Mesenchymal stem cell (in vitro differentiated cells and primary cell): Measurements from ENCODE around the gene CASKIN2.

ENCODE experiments used
- DNase-seq: peaks from one replicate; pipeline ENCODE4 v3.0.0-alpha.2; 2013
- H2AFZ ChIP-seq: one replicate; pipeline ENCODE4 v1.6.1; 2013; ENCODE audit warnings: low read depth, mild to moderate bottlenecking, control low read depth, inconsistent platforms, low read length, moderate library complexity
- H2AK5ac ChIP-seq: 2 replicates; pipeline ENCODE4 v1.6.1; 2013; ENCODE audit warnings: low read length, moderate library complexity, mild to moderate bottlenecking, inconsistent platforms; ENCODE audit not compliant: severe bottlenecking
- H2BK120ac ChIP-seq: one replicate; pipeline ENCODE4 v1.6.1; 2013; ENCODE audit warnings: low read depth, mild to moderate bottlenecking, inconsistent platforms, low read length, moderate library complexity
- H2BK12ac ChIP-seq, 2 experiments: one replicate each; pipeline ENCODE4 v1.6.1; 2013; ENCODE audit warnings: inconsistent platforms in 2 of 2, low read length in 2 of 2, mild to moderate bottlenecking in 2 of 2, moderate library complexity in 2 of 2, control low read depth in 1 of 2
- H2BK15ac ChIP-seq: one replicate; pipeline ENCODE4 v1.6.1; 2013; ENCODE audit warnings: mild to moderate bottlenecking, low read depth, inconsistent platforms; ENCODE audit not compliant: poor library complexity, severe bottlenecking
- H2BK5ac ChIP-seq: 2 replicates; pipeline ENCODE4 v1.6.1; 2013; ENCODE audit warnings: low read depth, mild to moderate bottlenecking, low read length, control low read depth, inconsistent platforms; ENCODE audit not compliant: poor library complexity, severe bottlenecking
- H3K14ac ChIP-seq, 2 experiments: one replicate each; pipeline ENCODE4 v1.6.1; 2013; ENCODE audit warnings: inconsistent platforms in 2 of 2, low read length in 2 of 2, control low read depth in 1 of 2, mild to moderate bottlenecking in 1 of 2, moderate library complexity in 1 of 2
- H3K18ac ChIP-seq, 2 experiments: one replicate each; pipeline ENCODE4 v1.6.1; 2013; ENCODE audit warnings: inconsistent platforms in 2 of 2, low read length in 2 of 2, control low read depth in 1 of 2, low read depth in 1 of 2, mild to moderate bottlenecking in 1 of 2
- H3K23ac ChIP-seq, 2 experiments: one replicate each; pipeline ENCODE4 v1.6.1; 2013; ENCODE audit warnings: inconsistent platforms in 2 of 2, low read length in 2 of 2, mild to moderate bottlenecking in 2 of 2, moderate library complexity in 2 of 2, control low read depth in 1 of 2
- H3K27ac ChIP-seq: 2 replicates; pipeline ENCODE4 v1.5.1; 2013; ENCODE audit warnings: mild to moderate bottlenecking, moderate library complexity, low read length, control low read depth, inconsistent platforms; ENCODE audit not compliant: poor library complexity, severe bottlenecking
- H3K27me3 ChIP-seq, 2 experiments: 2 replicates each; pipeline versions ENCODE4 v1.6.1 to v1.7.0; 2013; ENCODE audit warnings: low read length in 2 of 2, mild to moderate bottlenecking in 2 of 2, moderate library complexity in 2 of 2, control low read depth in 1 of 2, inconsistent platforms in 1 of 2; ENCODE audit not compliant: control insufficient read depth in 1 of 2, insufficient read depth in 1 of 2
- H3K36me3 ChIP-seq, 2 experiments: 2 replicates each; pipeline versions ENCODE4 v1.6.1 to v1.7.0; 2013; ENCODE audit warnings: low read length in 2 of 2, control low read depth in 1 of 2, inconsistent platforms in 1 of 2, low read depth in 1 of 2, mild to moderate bottlenecking in 1 of 2; ENCODE audit not compliant: insufficient read depth in 2 of 2, control insufficient read depth in 1 of 2
- H3K4ac ChIP-seq, 2 experiments: one replicate each; pipeline ENCODE4 v1.6.1; 2013; ENCODE audit warnings: inconsistent platforms in 2 of 2, low read length in 2 of 2, mild to moderate bottlenecking in 2 of 2, moderate library complexity in 2 of 2, control low read depth in 1 of 2, low read depth in 1 of 2
- H3K4me1 ChIP-seq: 2 replicates; pipeline ENCODE4 v1.6.1; 2013; ENCODE audit warnings: low read depth, low read length, control low read depth; ENCODE audit not compliant: control insufficient read depth, insufficient read depth
- H3K4me2 ChIP-seq: 2 replicates; pipeline ENCODE4 v1.6.1; 2013; ENCODE audit warnings: low read length, mild to moderate bottlenecking, inconsistent platforms; ENCODE audit not compliant: poor library complexity, severe bottlenecking
- H3K4me3 ChIP-seq, 2 experiments: 2 replicates each; pipeline versions ENCODE4 v1.5.1 to v1.7.0; 2013; ENCODE audit warnings: low read length in 2 of 2, mild to moderate bottlenecking in 2 of 2, control low read depth in 1 of 2, low read depth in 1 of 2; ENCODE audit not compliant: insufficient read depth in 1 of 2
- H3K79me1 ChIP-seq: replicated peaks from 2 replicates; pipeline ENCODE4 v1.6.1; 2013; ENCODE audit warnings: mild to moderate bottlenecking, control low read depth, low read length, inconsistent platforms; ENCODE audit not compliant: poor library complexity, severe bottlenecking
- H3K9ac ChIP-seq: 2 replicates; pipeline ENCODE4 v1.7.0; 2013; ENCODE audit warnings: mild to moderate bottlenecking, low read length, moderate library complexity
- H3K9me3 ChIP-seq: 2 replicates; pipeline ENCODE4 v1.7.0; 2013; ENCODE audit warnings: mild to moderate bottlenecking, low read length; ENCODE audit not compliant: control insufficient read depth
- H4K8ac ChIP-seq: one replicate; pipeline ENCODE4 v1.6.1; 2013; ENCODE audit warnings: inconsistent platforms, mild to moderate bottlenecking, low read length, moderate library complexity
- H4K91ac ChIP-seq: one replicate; pipeline ENCODE4 v1.6.1; 2013; ENCODE audit warnings: mild to moderate bottlenecking, low read length, inconsistent platforms
- WGBS: methylation state at CpG from one replicate; pipeline ENCODE4 v1.1.7; 2013; ENCODE audit warnings: mixed read lengths; 5-methylcytosine and 5-hydroxymethylcytosine counted together

The CASKIN2 gene

DNA sequence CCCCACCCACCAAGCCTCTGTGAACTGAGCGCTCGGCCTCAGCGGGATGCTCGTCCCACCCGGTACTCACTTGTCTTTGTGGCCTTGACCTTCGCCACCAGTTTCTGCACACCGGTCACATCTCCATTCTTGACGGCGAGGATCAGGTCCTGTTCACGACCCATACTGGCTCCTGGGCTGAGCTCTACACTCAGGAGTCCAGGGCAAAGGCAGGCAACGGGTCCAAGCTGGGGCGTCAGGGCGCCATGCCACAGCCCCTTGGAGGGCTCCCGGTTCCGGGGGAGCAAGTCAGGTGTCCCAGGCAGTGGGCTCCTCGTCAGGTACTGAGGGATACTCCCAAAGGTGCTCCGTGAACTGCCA is 1.7 kb downstream of the CASKIN2 start:
- no peak overlapping the region for H3K23ac ChIP-seq
- no peak for DNase-seq

DNA sequence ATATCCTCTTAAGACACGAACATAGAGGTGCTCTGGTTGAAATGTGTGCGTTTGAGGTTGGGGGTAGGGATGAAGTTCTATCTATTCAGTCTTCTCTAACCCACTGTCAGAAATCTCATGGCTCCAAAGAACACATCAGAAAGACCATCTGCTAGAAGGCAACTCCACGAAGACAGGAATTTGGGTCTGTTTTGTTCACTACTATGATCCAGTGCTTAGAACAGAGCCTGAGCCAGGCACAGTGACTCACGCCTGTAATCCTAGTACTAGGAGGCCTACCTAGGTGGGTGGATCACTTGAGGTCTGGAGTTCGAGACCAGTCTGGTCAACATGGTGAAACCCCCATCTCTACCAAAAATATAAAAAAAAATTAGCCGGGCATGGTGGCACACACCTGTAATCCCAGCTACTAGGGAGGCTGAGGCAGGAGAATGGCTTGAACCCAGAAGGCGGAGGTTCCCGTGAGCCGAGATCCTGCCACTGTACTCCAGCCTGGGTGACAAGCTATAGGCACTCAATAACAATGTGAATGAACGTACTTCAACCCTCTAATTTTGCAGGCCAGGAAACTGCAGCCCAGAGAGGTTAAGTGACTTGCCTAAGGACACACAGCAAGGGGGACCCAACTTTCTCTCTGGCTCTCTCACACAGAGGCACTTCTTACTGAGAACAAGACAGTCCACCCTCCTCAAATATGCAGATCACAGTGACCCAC is 2.3 kb downstream of the CASKIN2 start:
- Histone ChIP-seq H3K79me1 (peaks cover 48% of the 10 kb centered on the region), H3K14ac (no peak overlapping the region), H2BK15ac (no peak overlapping the region), H4K8ac (no peak overlapping the region), H2BK5ac (no peak overlapping the region), H3K27me3 (no peaks in the 10 kb centered on the region), H3K18ac (no peak overlapping the region), H2BK120ac (no peak overlapping the region), H2AFZ (no peak overlapping the region), H3K9ac (no peak overlapping the region), H3K4ac (no peak overlapping the region), H3K4me3 (no peak overlapping the region), H2AK5ac (no peak overlapping the region), H3K23ac (no peak overlapping the region), H3K27ac (no peak overlapping the region), H3K36me3 (peaks cover 3 to 30% of the 10 kb centered on the region in 2 experiments), H3K4me1 (peaks cover 48% of the 10 kb centered on the region), H4K91ac (no peak overlapping the region), H2BK12ac (no peak overlapping the region), H3K4me2 (no peak overlapping the region), H3K9me3 (no peaks in the 10 kb centered on the region)
- peak; percentile 29 for DNase-seq
- WGBS = 75% methylated on average over 8 of the region's 10 CpGs

More for the DNA sequence above, 1.7 kb downstream of the CASKIN2 start:
- Histone ChIP-seq H2BK12ac (no peak overlapping the region), H3K9me3 (no peaks in the 10 kb centered on the region), H3K79me1 (peaks cover 45% of the 10 kb centered on the region), H3K4me3 (no peak overlapping the region), H3K4ac (no peak overlapping the region), H2BK5ac (no peak overlapping the region), H3K14ac (no peak overlapping the region), H3K9ac (no peak overlapping the region), H2BK15ac (no peak overlapping the region), H4K91ac (no peak overlapping the region), H2AFZ (no peak overlapping the region), H3K27me3 (no peaks in the 10 kb centered on the region), H3K4me1 (peaks cover 43% of the 10 kb centered on the region), H3K27ac (no peak overlapping the region), H3K4me2 (no peak overlapping the region), H2BK120ac (no peak overlapping the region), H3K36me3 (peaks cover 3 to 24% of the 10 kb centered on the region in 2 experiments), H4K8ac (no peak overlapping the region), H3K18ac (no peak overlapping the region), H2AK5ac (no peak overlapping the region)
- 98% methylated on average over 17 of the region's 17 CpGs for WGBS

DNA sequence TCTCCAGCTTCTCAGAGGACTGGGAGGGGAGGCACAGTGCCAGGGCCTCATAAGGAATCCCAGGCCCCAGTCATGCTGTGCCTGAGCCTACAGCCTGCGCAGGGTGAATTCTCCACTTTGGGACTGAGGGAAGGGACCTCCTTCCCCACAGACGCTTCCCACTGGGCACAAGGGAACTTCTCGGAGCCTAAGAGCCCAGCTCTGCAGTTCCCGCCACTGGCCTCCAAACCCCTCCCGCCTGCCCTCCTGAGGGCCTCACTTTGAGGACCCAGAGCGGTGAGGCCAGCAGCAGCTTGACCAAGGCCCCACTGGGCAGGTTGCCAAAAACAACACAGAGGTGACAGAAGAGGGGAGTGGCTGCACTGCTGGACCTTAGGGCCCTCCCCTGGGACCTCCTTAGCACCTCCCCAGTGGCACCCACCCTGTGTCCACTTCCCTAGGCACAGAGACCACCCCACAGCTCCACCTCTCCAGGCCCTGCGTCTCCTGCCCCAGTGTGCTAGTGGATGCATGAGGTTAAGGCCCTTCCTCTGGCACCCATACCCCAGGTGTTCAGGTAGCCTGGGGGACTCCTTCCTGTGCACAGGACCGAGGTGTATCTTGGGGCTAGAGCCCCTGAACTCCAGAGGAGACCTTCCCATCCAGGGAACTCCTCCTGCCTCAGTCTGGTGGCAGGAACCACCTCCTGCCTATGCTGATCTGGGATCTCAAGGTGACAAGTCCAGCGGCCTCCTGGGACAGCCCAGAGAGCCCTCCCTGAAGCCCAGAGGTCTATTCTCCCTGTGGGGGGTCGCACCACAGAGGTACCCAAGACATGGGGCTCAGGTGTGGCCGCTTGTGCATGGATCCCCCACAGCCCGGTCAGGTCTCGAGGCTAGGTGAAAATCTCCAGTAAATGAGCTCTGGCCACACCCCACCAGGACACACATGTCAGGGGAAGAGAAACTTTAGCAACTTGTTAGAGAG is 3.4 kb downstream of the CASKIN2 start:
- WGBS = 74% methylated on average over 13 of the region's 13 CpGs

DNA sequence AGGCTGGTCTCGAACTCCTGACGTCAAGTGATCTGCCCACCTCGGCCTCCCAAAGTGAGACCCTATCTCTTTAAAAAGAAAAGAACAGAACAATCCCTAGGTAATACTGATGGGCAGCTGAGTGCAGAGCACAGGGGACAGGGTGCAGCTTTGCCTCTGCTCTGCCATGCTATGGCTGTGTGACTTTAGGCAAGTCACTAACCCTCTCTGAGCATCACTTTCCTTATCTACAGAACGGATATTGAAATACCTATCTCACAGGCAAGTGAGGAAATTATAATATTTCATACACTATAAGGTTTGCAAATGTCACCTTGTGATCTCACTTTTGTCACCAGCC is 4.1 kb downstream of the CASKIN2 start:
- Histone ChIP-seq H3K27me3 (no peaks in the 10 kb centered on the region), H3K18ac (no peak overlapping the region), H2AFZ (no peak overlapping the region), H4K91ac (no peak overlapping the region), H3K79me1 (peaks cover 39% of the 10 kb centered on the region), H3K9ac (no peak overlapping the region), H3K4me1 (peaks cover 42% of the 10 kb centered on the region), H2BK12ac (no peak overlapping the region), H2BK120ac (no peak overlapping the region), H2AK5ac (no peak overlapping the region), H3K4ac (no peak overlapping the region), H2BK15ac (no peak overlapping the region), H3K36me3 (peaks cover 14 to 48% of the 10 kb centered on the region in 2 experiments), H3K23ac (no peak overlapping the region), H4K8ac (no peak overlapping the region), H3K4me3 (no peak overlapping the region), H3K4me2 (no peak overlapping the region), H3K9me3 (no peaks in the 10 kb centered on the region), H2BK5ac (no peak overlapping the region), H3K27ac (no peak overlapping the region), H3K14ac (no peak overlapping the region)
- DNase-seq = no peak
- WGBS = 100% methylated on average over 4 of the region's 4 CpGs

More for the DNA sequence above, 3.4 kb downstream of the CASKIN2 start:
- Histone ChIP-seq H3K27ac (no peak overlapping the region), H3K4me1 (peaks cover 43% of the 10 kb centered on the region), H2AFZ (no peak overlapping the region), H2BK5ac (no peak overlapping the region), H3K79me1 (peaks cover 41% of the 10 kb centered on the region), H3K9me3 (no peaks in the 10 kb centered on the region), H3K9ac (no peak overlapping the region), H3K4ac (no peak overlapping the region), H2BK15ac (peak overlapping the region; percentile 31), H3K23ac (no peak overlapping the region), H3K27me3 (no peaks in the 10 kb centered on the region), H3K14ac (no peak overlapping the region), H4K8ac (peak overlapping the region; percentile 19), H3K4me2 (no peak overlapping the region), H2BK120ac (no peak overlapping the region), H2BK12ac (no peak overlapping the region), H4K91ac (no peak overlapping the region), H3K4me3 (no peak overlapping the region), H3K36me3 (peaks cover 8 to 41% of the 10 kb centered on the region in 2 experiments), H3K18ac (no peak overlapping the region), H2AK5ac (no peak overlapping the region)
- DNase-seq = peak; percentile 19
